Measurements from ENCODE around the gene MAPKBP1.
"Not testable (repeated sequence)": the region's sequence is repeated elsewhere in the genome, so short reads cannot be mapped to it uniquely, and the experiment has no call there.

Gene MAPKBP1, protein sequence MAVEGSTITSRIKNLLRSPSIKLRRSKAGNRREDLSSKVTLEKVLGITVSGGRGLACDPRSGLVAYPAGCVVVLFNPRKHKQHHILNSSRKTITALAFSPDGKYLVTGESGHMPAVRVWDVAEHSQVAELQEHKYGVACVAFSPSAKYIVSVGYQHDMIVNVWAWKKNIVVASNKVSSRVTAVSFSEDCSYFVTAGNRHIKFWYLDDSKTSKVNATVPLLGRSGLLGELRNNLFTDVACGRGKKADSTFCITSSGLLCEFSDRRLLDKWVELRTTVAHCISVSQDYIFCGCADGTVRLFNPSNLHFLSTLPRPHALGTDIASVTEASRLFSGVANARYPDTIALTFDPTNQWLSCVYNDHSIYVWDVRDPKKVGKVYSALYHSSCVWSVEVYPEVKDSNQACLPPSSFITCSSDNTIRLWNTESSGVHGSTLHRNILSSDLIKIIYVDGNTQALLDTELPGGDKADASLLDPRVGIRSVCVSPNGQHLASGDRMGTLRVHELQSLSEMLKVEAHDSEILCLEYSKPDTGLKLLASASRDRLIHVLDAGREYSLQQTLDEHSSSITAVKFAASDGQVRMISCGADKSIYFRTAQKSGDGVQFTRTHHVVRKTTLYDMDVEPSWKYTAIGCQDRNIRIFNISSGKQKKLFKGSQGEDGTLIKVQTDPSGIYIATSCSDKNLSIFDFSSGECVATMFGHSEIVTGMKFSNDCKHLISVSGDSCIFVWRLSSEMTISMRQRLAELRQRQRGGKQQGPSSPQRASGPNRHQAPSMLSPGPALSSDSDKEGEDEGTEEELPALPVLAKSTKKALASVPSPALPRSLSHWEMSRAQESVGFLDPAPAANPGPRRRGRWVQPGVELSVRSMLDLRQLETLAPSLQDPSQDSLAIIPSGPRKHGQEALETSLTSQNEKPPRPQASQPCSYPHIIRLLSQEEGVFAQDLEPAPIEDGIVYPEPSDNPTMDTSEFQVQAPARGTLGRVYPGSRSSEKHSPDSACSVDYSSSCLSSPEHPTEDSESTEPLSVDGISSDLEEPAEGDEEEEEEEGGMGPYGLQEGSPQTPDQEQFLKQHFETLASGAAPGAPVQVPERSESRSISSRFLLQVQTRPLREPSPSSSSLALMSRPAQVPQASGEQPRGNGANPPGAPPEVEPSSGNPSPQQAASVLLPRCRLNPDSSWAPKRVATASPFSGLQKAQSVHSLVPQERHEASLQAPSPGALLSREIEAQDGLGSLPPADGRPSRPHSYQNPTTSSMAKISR (N-terminal part only)

DNA sequence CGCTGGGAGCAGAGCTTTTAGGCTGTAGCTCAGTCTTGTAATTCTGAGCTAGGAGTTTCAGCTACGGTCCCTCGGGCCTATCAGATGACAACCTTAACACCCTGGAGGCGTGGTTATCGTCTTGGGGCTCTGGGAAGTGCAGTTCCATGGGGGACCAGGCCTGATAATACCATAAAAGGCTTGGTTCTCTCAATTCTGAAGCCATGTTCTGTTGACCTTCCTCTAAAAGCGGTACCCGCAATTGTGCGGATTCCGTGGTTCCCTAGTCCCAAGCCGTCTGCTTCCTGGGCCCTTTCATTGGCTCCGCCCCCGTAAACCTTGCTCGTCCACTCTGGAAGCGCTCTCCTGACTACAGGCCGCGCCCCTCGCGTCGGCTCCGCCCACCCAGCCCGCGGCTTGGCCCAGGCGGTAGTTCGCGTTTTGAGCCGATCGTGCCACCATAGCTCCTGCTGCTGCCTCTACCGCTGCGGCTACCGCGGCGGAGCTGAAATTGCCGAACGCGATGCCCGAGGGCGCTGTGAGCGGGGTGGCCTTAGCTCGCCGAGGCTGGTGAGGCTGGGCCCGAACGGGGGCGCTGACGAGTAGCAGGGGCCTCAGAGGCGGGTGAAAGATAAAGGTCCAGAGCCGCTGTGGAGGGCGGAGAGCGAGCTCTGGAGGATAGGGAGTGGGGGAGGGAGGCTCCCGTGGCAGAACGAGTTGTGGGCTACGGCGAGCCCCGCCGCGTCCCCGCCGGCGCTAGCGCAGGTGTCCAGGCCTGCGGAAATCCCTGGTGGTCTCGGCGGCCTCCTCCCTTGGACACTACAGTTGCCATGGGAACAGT is at the start of gene MAPKBP1:
TSS of gene MAPKBP1 (plus strand) at position 423 of the 820 bp plus-strand sequence. CDS start 792 bp downstream, outside the sequence.
- DNase-seq, result peak; percentile 90

DNA sequence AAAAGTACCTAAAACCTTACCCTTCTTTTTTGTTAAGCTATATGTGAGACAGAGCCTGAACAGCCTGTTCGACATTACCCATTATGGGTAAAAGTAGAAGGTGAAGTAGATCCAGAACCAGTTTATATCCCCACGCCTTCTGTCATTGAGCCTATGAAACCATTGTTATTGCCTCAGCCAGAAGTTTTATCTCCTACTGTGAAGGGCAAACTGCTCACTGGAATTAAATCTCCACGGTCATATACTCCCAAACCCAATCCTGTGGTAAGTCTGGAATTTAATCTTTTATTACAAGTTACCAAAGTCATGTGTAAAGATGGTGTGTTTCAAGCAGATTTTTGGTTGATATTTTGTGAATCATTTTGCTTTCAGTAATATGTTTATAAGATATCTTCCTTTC is 47.1 kb upstream of the MAPKBP1 start:
- no peak for DNase-seq

DNA sequence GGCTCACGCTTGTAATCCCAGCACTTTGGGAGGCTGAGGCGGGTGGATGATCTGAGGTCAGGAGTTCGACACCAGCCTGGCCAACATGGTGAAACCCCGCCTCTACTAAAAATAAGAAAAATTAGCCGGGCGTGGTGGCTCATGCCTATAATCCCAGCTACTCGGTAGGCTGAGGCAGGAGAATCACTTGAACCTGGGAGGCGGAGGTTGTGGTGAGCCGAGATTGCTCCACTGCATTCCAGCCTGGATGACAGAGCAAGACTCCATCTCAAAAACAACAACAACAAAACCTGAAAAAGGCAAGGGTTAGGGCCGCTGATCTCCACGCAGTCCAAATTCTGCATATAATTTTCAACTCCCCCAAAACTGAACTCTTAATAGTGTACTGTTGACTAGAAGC is 46.2 kb upstream of the MAPKBP1 start:
- not testable (repeated sequence) for DNase-seq

DNA sequence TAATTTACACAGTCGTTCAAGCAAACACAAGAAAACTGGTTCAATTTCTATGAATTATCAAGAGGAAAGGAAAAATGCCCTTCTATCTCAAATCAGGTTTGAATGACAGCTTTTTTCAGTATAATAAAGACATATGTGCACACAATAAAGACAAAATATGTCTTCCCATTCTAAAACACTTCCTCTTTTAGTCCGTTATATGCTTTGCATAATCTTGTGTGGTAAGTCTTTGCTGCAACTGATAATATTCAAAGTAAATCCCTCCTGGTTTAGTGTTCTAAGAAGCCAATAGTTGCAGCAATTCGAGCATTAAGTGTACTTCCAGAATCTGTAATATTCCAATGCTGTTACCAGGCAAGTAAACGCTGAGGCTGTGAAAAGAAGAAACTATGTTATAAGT is 43.7 kb upstream of the MAPKBP1 start:
- DNase-seq, result no peak

DNA sequence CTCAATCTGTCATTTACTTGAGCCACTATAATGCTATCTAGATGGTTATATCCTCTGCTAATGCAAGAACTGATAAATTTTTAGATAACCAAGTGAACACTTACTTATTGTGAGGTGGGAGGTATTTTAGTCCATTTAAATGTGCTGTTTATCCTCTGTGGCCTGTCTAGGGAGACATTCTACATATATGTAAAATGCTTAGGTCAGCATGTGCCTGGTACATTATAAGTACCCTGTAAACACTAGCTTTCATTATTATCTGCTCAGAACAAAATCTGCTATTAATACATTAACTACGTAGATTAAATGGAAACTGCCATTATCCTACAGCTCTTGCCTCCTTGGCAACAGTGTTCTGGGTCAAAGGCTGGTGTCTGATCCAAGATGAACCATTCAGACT is 41.8 kb upstream of the MAPKBP1 start:
- DNase-seq, result no peak

DNA sequence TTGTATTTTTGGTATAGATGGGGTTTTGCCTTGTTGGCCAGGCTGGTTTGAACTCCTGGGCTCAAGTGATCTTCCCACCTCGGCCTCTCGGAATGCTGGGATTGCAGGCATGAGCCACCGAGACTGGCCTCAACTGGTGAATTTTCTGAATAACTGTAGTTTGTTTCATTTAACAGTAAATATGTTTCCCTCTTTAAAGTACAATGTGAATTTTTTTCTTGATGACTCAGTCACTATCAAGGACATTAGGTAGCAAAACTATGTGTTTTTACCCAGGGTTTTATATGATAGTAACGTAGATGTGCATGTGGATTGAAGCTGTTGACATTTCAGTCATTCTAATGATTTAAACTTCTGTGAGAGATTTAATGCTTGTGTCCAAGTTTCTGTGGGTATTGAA is 40.2 kb upstream of the MAPKBP1 start:
- no peak for DNase-seq

DNA sequence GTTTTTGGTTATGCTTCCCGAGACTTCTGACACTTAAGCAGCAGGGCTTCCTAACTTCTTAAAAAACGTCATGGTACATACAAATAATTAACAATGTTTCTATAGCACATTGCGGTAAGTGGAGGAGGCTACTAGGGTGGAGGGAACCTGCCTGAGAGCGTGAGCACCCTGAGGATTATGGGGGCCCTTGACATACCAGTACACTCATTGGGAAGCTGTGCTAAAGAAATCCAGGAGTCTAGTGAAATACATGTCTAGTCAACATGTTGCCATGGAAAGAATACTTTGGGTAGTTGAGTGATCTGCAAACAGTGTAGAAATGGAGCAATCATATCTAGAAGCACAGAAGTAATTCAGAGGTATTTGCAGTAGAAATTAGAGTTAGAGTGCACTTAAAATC is 39.2 kb upstream of the MAPKBP1 start:
- no peak for DNase-seq

DNA sequence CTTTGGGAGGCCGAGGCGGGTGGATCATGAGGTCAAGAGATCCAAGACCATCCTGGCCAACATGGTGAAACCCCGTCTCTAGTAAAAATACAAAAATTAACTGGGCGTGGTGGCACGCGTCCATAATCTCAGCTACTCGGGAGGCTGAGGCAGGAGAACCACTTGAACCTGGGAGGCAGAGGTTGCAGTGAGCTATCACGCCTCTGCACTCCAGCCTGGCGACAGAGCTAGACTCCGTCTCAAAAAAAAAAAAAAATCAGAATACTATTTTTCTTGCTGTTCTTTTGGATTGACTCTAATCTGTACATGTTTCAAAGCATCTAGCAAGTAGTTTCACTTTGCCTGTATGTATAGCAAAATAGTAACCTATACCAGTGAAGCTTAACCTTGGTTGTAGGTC is 38.8 kb upstream of the MAPKBP1 start:
- DNase-seq, result not testable (repeated sequence)

DNA sequence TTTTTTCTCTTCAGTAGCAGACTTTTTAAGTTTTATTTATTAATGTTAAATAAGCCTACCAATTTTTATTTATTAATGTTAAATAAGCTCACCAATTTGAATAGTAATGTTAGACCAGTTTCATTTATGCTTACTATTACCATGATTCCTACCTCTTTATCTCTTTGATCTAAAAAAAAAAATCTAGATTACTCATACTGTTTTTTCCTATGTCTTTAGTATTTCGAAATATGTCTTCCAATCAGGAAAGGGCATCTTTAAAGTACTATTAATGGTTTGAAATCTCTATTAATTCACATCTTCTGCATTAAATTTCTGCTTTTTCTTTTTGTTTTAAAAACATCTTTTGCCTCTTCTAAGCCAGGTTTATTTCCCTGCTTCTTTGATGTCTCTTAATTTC is 27.5 kb upstream of the MAPKBP1 start:
- DNase-seq, result no peak

DNA sequence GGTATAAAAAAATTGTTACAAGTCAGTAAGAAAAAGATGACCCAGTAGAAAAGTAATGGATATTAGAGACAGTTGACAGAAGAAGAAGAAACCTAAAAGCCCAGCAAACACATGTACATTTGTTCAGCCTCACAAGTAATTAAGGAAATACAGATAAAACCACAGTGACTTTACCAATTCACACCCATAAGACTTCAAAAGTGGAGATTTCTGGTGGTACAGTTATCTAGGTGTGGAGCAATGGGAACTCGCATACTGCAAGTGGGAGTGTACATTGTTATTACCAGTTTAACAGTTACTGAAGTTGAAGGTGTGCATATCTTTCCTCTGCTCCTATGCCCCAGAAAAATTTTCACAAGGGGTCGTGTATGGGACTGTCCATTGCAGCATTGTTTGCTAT is 18.1 kb upstream of the MAPKBP1 start:
- no peak for DNase-seq

DNA sequence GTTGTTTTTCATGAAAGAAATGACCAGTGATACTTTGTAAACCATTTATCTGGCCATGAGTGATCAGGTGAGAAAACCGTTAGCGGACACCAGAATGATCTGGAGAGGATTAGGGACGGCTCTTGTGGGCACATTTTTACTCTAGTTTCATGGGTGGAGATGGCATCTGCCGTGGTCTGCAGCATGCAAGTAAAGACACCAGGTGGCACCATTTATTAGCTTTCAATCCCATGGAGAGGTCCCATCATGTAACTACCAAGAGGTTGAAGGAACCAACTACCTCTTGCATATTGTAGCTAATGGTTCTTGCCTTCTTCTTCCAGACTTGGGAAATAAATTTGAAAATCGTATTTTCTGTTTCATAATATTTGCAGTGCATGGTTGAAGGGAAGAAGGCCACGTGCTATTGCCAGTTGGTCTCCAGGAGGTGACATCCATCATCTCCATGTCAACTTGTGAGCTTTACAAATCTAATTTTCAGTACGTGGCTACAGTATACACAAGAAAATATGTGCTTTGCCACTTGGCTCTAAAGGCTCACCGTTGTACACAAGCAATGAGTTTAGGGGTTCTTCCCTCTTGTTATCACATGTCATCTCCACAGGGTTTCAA is 1.5 kb upstream of the MAPKBP1 start:
- DNase-seq, result peak; percentile 83

DNA sequence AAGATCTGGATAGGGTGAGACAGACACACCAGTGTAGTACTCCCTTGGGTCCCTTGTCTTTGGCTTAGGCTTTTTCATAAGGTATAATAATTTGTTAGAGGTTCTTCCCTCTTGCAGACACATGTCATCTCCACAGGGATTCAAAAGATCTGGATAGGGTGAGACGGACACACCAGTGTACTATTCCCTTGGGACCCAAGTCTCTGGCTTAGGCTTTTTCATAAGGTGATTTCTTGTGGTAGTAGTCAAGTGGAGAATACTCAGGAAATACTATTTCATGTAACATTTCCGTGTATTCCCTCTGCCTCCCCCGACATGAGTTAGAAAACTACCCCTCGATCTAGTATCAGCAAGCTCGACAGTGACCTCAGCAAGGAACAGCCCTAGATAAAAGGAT is 954 bp upstream of the MAPKBP1 start:
- DNase-seq, result no peak

DNA sequence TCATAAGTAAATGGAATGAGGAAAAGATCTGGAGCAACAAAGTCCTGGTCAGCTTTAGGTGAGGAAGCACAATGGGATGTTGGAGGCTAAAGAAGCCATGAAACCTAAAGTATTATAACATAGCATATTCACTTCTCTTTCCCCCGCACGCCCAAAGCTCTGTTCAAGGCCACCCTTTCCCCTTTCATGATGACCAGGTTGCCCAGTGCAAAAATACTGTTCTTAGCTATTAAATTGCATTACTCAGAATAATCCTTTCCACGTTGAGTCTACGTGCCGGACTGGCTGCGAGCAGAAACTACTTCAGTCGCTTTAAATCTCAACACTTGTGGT is 589 bp upstream of the MAPKBP1 start:
- DNase-seq, result no peak

DNA sequence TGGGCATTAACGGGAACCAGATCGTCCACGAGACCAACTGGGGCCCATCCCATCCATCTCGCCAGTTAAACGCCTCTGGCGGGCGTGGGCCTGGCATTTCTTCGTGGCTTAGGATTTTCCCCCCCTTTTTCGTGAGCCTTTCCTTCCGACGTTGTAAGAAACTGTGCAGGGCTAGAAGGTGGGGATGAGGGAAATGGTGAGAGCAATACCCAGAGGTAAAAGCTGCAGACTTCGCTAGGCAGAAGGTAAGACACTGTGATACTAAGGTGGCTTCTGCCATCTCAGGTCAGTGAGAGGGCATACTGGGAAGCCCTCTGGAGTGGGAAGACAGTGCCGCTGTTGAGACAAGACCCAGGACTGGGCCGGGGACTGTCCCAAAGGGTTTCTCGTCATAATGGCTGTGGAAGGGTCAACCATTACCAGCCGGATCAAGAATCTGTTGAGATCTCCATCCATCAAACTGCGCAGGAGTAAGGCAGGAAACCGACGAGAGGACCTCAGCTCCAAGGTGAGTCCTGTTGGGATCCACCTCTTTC is 666 bp downstream of the MAPKBP1 start:
- no peak for DNase-seq

DNA sequence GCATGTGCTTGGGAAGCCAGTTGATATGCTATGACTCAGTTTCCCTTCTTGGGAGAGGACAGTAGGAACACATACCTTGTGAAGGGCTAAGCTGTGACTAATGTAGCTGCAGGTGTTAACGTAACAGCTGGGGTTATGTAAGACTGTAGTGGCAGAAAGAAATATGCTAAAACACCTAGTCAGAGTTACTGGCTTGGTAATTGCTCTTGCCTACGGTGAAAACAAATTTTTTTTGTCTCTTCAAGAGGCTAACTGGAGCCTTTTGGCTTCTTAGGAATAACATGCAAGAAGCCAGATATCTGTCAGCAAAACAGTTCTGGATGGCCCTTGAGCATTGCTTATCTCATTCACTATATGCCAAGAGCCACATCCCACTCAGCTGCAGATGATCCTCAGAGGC is 1.4 kb downstream of the MAPKBP1 start:
- no peak for DNase-seq

DNA sequence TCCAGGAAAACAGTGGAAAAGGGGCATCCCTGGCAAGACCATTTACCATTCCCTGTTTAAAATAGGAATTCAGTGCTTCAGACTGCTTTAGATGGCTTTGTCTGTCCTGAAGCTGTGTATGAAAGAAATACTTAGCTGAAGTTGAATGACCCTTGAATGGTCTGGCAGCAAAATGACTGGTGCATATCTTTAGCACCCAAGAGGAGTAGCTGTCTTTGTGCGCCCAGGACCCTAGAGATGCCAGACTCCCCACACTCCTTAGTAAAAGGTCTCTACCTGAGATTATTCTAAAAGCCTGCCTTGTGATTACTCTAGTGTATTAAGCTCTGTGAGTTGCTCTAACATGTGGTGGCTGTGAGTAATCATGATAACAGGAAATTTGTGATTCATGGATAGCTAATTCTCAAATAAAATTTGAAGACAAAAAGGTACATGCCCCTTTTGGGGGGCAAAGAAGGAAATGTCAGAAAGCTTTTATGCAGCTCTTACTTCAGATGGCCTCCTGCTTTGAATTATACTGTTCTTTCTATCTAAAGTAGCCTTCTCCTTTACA is 3.2 kb downstream of the MAPKBP1 start:
- DNase-seq, result no peak

DNA sequence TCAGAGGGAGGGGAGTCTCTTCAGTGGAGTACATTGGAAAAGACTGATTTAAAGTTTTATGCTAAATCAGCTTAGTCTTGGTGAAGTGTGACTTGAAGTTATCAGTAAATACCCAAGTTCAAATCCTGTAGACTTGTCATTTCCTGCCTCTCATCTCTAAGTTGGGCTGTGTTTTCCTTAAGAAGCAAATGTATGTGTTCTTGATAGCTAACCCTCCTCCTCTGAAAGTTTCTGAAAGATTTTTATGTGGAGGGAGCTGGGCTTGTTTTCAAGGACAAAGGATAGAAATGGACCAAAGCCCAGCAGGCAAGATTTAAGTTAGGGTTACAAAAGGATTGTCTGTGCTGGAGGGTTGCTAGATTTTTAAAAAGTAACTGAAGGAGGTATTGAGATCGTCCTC is 4.2 kb downstream of the MAPKBP1 start:
- DNase-seq, result no peak

DNA sequence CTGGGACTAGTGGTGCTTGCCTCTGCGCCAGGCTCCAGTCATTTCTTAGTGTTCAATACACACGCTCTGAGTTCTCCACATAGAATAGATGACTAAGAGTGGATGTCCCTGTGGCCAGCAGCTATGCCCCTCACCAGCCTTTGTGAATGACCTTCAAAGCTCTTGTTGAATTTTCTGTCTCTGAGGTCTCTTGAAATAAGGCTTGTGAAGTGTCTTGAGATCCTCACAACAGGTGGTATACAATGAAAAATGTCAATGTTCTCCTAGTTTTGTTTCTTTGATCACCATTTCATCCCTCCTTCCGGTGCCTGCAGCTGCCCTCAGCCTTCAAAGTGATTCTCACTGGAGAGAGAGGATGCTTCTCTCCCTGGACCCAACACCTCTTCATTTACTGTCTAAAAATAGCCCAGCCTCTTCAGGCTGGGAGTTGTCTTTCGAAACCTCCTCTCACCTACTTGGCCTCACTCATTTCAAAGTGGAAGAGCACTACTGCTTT is 5.4 kb downstream of the MAPKBP1 start:
- DNase-seq, result no peak

DNA sequence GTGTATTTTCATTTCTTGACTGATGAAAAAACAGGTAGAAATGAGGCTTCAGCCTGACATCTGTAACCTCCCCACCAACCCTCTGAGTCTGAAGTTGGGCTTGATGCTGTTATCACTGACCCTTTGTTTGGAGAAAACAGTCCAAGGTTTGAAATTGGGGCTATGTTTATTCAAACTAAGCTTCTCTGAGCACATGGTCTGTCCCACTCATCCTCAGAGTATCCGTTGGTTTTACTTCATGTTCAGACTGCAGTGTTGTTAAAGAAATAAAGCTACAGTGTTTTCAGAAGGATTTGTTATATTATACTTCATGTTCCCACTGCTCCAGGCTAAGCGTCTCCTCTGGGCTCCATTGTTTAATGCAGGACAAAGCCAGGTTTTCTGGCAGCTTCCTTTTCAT is 6.0 kb downstream of the MAPKBP1 start:
- no peak for DNase-seq

DNA sequence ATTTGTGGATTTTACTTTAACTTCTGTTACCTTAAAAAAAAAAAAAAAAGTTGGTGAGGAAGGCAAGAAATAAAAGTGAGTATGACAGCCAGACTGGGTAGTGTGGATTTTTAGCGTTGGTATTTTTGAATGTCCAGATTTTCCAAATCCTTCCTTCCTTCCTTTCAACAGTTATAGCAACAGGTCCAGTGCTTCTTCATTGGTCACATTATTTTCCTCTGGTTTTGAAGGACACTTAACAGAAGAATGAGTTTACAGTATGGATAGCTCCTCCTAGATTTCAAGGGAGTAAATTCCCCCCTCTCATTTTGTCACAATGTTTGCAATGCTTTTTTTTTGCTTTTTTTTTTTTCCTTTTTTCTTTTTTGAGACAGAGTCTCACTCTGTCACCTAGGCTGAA is 6.4 kb downstream of the MAPKBP1 start:
- DNase-seq, result no peak
